Raji (cell line): ENCODE data around the gene GLT8D1.

ENCODE experiments used
- POLR2A ChIP-seq: IDR thresholded peaks from 2 replicates; pipeline ENCODE4 v1.6.1; 2011; ENCODE audit warnings: low read depth, low read length, control low read depth; ENCODE audit not compliant: insufficient read depth

Gene GLT8D1

DNA sequence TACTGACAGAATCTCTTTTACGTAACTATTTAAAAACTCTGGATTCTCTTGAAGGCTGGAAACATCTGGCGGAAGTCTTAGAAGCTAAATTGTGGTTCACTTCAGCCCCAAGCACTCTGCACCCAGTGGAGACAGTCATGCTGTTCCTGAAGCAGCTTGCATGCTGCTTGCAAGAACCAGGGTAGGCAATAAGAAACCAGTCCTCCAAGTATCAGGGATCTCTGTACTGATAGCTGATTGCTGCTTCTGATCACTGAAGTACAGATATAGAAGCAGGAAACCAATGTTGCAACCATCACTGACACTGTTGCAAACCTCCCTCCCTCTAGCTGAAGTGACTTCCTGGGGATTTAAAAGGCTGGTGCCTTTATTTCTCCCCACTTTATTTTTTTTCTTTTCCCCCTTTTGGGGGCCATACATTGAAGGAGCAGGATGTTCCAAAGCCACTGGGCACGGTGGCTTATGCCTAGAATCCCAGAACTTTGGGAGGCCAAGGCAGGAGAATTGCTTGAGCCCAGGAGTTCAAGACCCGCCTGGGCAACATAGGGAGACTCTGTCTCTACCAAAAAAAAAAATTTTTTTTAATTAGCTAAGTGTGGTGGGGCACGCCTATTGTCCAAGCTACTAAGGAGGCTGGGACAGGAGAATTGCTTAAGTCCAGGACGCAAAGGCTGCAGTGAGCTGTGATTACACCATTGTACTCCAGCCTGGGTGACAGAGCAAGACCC, 15.6 kb upstream of the GLT8D1 start:
- TF ChIP-seq POLR2A = no peak

DNA sequence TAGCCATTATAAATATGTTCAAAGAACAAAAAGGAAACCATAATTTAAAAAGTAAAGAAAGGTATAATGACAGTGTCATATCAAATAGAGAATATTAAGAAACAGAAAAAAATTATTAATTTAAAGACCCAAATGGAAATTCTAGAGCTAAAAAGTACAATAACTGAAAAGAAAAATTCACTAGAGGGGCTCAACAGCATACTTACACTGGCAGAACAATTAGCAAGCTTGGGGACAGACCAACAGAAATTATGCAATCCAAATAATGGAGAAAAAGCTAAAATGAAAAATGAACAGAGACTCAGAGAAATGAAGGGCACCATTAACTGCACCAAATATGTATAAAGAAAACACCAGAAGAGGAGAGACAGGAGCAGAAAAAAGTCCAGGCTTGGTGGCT, 14.0 kb upstream of the GLT8D1 start:
- no peak for TF ChIP-seq POLR2A

GRCh38 chr3:52715714-52716305, 10.2 kb upstream of the GLT8D1 start:
- no peak for TF ChIP-seq POLR2A

GRCh38 chr3:52714335-52715302, 9.0 kb upstream of the GLT8D1 start:
- no peak for TF ChIP-seq POLR2A

GRCh38 chr3:52712291-52713212, 7.0 kb upstream of the GLT8D1 start:
- TF ChIP-seq POLR2A = no peak

GRCh38 chr3:52710512-52710911, 4.9 kb upstream of the GLT8D1 start:
- TF ChIP-seq POLR2A = no peak

DNA sequence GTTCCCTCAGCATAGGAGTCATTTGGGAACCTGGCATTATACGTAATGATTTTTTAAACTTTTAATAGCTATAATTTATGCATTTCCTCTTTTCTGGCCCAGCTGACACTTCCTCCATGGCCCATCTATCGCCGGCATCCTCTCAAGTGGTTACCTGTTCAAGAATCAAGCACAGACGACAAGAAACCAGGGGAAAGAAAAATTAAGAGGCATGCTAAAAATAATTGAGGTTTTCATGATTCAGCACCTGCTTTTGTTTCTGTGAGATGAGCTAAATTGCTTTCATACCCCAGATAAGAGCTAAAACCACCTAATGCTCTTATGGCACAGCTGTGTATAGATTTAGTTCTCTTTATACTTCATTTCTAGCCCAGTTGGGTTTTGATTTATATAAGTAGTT, 2.0 kb upstream of the GLT8D1 start:
- TF ChIP-seq POLR2A = no peak

- TF ChIP-seq POLR2A = no peak
Measured at GRCh38 chr3:52705438-52705687, 228 bp downstream of the GLT8D1 start.

GRCh38 chr3:52704611-52705437, 767 bp downstream of the GLT8D1 start:
- no peak for TF ChIP-seq POLR2A

DNA sequence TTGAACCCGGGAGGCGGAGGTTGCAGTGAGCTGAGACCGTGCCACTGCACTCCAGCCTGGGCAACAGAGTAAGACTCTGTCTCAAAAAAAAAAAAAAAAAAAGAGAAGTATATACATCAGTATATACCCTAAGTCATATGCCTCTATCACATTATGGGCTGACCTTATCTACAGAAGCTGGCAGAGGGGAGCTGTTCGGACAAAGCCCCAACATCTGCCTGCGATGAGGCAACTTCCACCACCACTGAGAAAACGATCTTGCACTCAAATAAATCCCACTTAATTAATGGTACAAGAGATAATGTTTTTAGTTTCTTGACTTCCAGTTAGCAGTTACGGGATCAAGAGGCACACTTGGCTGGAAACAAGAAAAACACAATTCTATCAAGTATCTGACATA, 2.2 kb downstream of the GLT8D1 start:
- no peak for TF ChIP-seq POLR2A

GRCh38 chr3:52697632-52697965, 8.0 kb downstream of the GLT8D1 start:
- no peak for TF ChIP-seq POLR2A

GRCh38 chr3:52696830-52697631, 8.6 kb downstream of the GLT8D1 start:
- TF ChIP-seq POLR2A = no peak
